ENCODE results near the gene PBX4. TPM values are rescaled to one million over a fixed set of nuclear protein-coding genes. Genes with fewer than 3 reads are reported as not detected.

Gene PBX4
- total and polyA plus RNA-seq, 12 donors: 0.28 to 6.3 (median 0.81) TPM; not detected in 4

- 62 to 79% (median 65%) methylated on average over 5 to 13 of the region's 13 CpGs for whole genome bisulfite sequencing, 4 donors
- H3K27ac ChIP-seq: peak overlapping the region in 1 of 5 donors; percentile 63
- peak in 6 of 7 donors; percentile 16 to 68 (median 40) for DNase-seq
Observed at GRCh38 chr19:19591133-19591825, 27.2 kb downstream of the PBX4 start.

GRCh38 chr19:19588546-19588945 is 29.9 kb downstream of the PBX4 start:
- Histone ChIP-seq H3K27me3 (no peaks in the 10 kb centered on the region), H3K9me3 (replicated peaks in 1 of 3) (no peaks in the 10 kb centered on the region), H3K4me3 (no peak overlapping the region), H3K27ac (no peak overlapping the region), H3K36me3 (replicated peaks in 1 of 2) (no peaks in the 10 kb centered on the region), H3K4me1 (replicated peaks in 1 of 2) (no peaks in the 10 kb centered on the region)
- WGBS, 4 donors: 82 to 94% (median 84%) methylated on average over 2 of the region's 2 CpGs
- intact Hi-C loops (cut with DNase I): no loop called here
- TF ChIP-seq CTCF (IDR thresholded peaks at IDR 0.05) (no peak), POLR2A (IDR thresholded peaks at IDR 0.05) (no peak)
- no peak for DNase-seq

More at GRCh38 chr19:19591133-19591825, 27.2 kb downstream of the PBX4 start:
- Histone ChIP-seq H3K27me3 (no peaks in the 10 kb centered on the region), H3K4me1 (replicated peaks in 1 of 2) (no peaks in the 10 kb centered on the region), H3K36me3 (replicated peaks in 1 of 2) (no peaks in the 10 kb centered on the region), H3K4me3 (no peak overlapping the region), H3K9me3 (replicated peaks in 1 of 3) (no peaks in the 10 kb centered on the region)
- intact Hi-C loops (cut with DNase I): no loop called here
- TF ChIP-seq POLR2A (IDR thresholded peaks at IDR 0.05) (no peak), CTCF (IDR thresholded peaks at IDR 0.05) (no peak)

GRCh38 chr19:19587771-19588170 is 30.7 kb downstream of the PBX4 start:
- no peaks in the 10 kb centered on the region for H3K27me3 ChIP-seq
- no peaks in the 10 kb centered on the region for H3K4me1 ChIP-seq (replicated peaks in 1 of 2)
- no peak overlapping the region for H3K4me3 ChIP-seq
- TF ChIP-seq POLR2A (IDR thresholded peaks at IDR 0.05) (no peak), CTCF (IDR thresholded peaks at IDR 0.05) (no peak)
- DNase-seq: no peak
- H3K27ac ChIP-seq: no peak overlapping the region
- intact Hi-C loops (cut with DNase I): no loop called here
- 71 to 90% (median 88%) methylated on average over 5 of the region's 5 CpGs for WGBS, 4 donors
- no peaks in the 10 kb centered on the region for H3K9me3 ChIP-seq (replicated peaks in 1 of 3)
- H3K36me3 ChIP-seq (replicated peaks in 1 of 2): no peaks in the 10 kb centered on the region

- intact Hi-C loops (cut with DNase I): no loop called here
- WGBS, 4 donors: 88 to 94% (median 89%) methylated on average over 6 of the region's 6 CpGs
Observed at GRCh38 chr19:19584356-19584755, 34.1 kb downstream of the PBX4 start.

More at GRCh38 chr19:19584356-19584755, 34.1 kb downstream of the PBX4 start:
- Histone ChIP-seq H3K4me1 (replicated peaks in 1 of 2) (no peaks in the 10 kb centered on the region), H3K27me3 (no peaks in the 10 kb centered on the region), H3K4me3 (no peak overlapping the region), H3K27ac (no peak overlapping the region), H3K36me3 (replicated peaks in 1 of 2) (no peaks in the 10 kb centered on the region), H3K9me3 (replicated peaks in 1 of 3) (no peaks in the 10 kb centered on the region)
- DNase-seq: no peak
- TF ChIP-seq POLR2A (IDR thresholded peaks at IDR 0.05): no peak
- TF ChIP-seq CTCF (IDR thresholded peaks at IDR 0.05): no peak

Data from adrenal gland (tissue), 12 donors.